Measurements from ENCODE around the gene GAPDHS. TPM values are rescaled to one million over a fixed set of nuclear protein-coding genes. Genes with fewer than 3 reads are reported as not detected.

GAPDHS gene
- total RNA-seq = not detected
- not detected for polyA plus RNA-seq (ENCODE audit: insufficient read depth, low read depth, low replicate concordance)
- long read RNA-seq, donor 1 = 0 reads
- long read RNA-seq, donor 2 = 0 reads
- long read RNA-seq, donor 3 = 0 reads
- long read RNA-seq, donor 4 = 0 reads
- long read RNA-seq, donor 5 = 0 reads
- long read RNA-seq, donor 6 = 0 reads
- long read RNA-seq, donor 7, partial matches to known transcripts = 0 of 1 reads
- long read RNA-seq, donor 7, other reads (novel, unspliced or antisense) = 1 of 1 reads
- long read RNA-seq, donor 8 = 0 reads
- long read RNA-seq, donor 9 = 0 reads
- long read RNA-seq, donor 10 = 0 reads

GRCh38 chr19:35533201-35533821 is at the start of gene GAPDHS:
TSS of gene GAPDHS (plus strand) at chr19:35533456. CDS start at chr19:35533528, 72 bp downstream.
- no peaks in the 10 kb centered on the region for H3K36me3 ChIP-seq (ENCODE audit: control insufficient read depth in 2 of 3, insufficient read depth in 3 of 3, low read length in 3 of 3)
- intact Hi-C loops (cut with DNase I) = no loop called here
- no peaks in the 10 kb centered on the region for H3K9me3 ChIP-seq (ENCODE audit: control insufficient read depth in 2 of 3, insufficient read depth in 1 of 3, low read length in 3 of 3)
- DNase-seq (peak in 2 of 5 donors; percentile 58 to 66), FAIRE-seq (no peak)
- H3K27ac ChIP-seq (ENCODE audit: low read depth in 2 of 2, low read length in 2 of 2) = no peak within 1 kb of the TSS
- TF ChIP-seq CTCF (IDR thresholded peaks at IDR 0.05; ENCODE audit: borderline replicate concordance, extremely low read depth, insufficient read depth) = no peak
- H3K9ac ChIP-seq (ENCODE audit: low read length in 3 of 3) = no peak within 1 kb of the TSS
- no peak within 1 kb of the TSS for H3K4me3 ChIP-seq (ENCODE audit: low read length in 3 of 3)
- H3K27me3 ChIP-seq (ENCODE audit: control insufficient read depth, insufficient read depth, low read length) = no peaks in the 10 kb centered on the region
- no peaks in the 10 kb centered on the region for H3K4me1 ChIP-seq (ENCODE audit: control insufficient read depth in 2 of 3, insufficient read depth in 2 of 3, low read depth in 1 of 3, low read length in 3 of 3)

- H3K4me1 ChIP-seq (ENCODE audit: control insufficient read depth in 2 of 3, insufficient read depth in 2 of 3, low read depth in 1 of 3, low read length in 3 of 3) = no peaks in the 10 kb centered on the region
- H3K9me3 ChIP-seq (ENCODE audit: control insufficient read depth in 2 of 3, insufficient read depth in 1 of 3, low read length in 3 of 3) = no peaks in the 10 kb centered on the region
- H3K27ac ChIP-seq (ENCODE audit: low read depth in 2 of 2, low read length in 2 of 2) = no peak overlapping the region
- no peak overlapping the region for H3K4me3 ChIP-seq (ENCODE audit: low read length in 3 of 3)
- no peak for TF ChIP-seq CTCF (IDR thresholded peaks at IDR 0.05; ENCODE audit: borderline replicate concordance, extremely low read depth, insufficient read depth)
- H3K9ac ChIP-seq (ENCODE audit: low read length in 3 of 3) = no peak overlapping the region
- DNase-seq (no peak), FAIRE-seq (no peak)
- peaks cover 2% of the 10 kb centered on the region for H3K27me3 ChIP-seq (ENCODE audit: control insufficient read depth, insufficient read depth, low read length)
- H3K36me3 ChIP-seq (ENCODE audit: control insufficient read depth in 2 of 3, insufficient read depth in 3 of 3, low read length in 3 of 3) = no peaks in the 10 kb centered on the region
- intact Hi-C loops (cut with DNase I) = no loop called here
These were observed 48.8 kb upstream of the GAPDHS start for GRCh38 chr19:35484252-35485036.

GRCh38 chr19:35486268-35486708 is 47.0 kb upstream of the GAPDHS start:
- Histone ChIP-seq H3K27ac (ENCODE audit: low read depth in 2 of 2, low read length in 2 of 2) (no peak overlapping the region), H3K9me3 (ENCODE audit: control insufficient read depth in 2 of 3, insufficient read depth in 1 of 3, low read length in 3 of 3) (no peaks in the 10 kb centered on the region), H3K4me3 (ENCODE audit: low read length in 3 of 3) (no peak overlapping the region), H3K36me3 (ENCODE audit: control insufficient read depth in 2 of 3, insufficient read depth in 3 of 3, low read length in 3 of 3) (no peaks in the 10 kb centered on the region), H3K27me3 (ENCODE audit: control insufficient read depth, insufficient read depth, low read length) (peaks cover 2% of the 10 kb centered on the region), H3K4me1 (ENCODE audit: control insufficient read depth in 2 of 3, insufficient read depth in 2 of 3, low read depth in 1 of 3, low read length in 3 of 3) (no peaks in the 10 kb centered on the region), H3K9ac (ENCODE audit: low read length in 3 of 3) (no peak overlapping the region)
- FAIRE-seq (no peak), DNase-seq (no peak)
- intact Hi-C loops (cut with DNase I) = no loop called here
- no peak for TF ChIP-seq CTCF (IDR thresholded peaks at IDR 0.05; ENCODE audit: borderline replicate concordance, extremely low read depth, insufficient read depth)

Measured in kidney (tissue), 22 donors.